Lower leg skin (tissue), 4 donors: ENCODE measurements around the gene ARHGEF10L. TPM values are rescaled to one million over a fixed set of nuclear protein-coding genes. Genes with fewer than 3 reads are reported as not detected.
"Not testable (repeated sequence)": the region's sequence is repeated elsewhere in the genome, so short reads cannot be mapped to it uniquely, and the experiment has no call there.

ENCODE experiments used
- DNase-seq, 2 donors: peaks; one replicate each; pipeline ENCODE4 v3.0.0-alpha.2; 2019; ENCODE audit warnings: low spot score in 2 of 2
- H3K4me3 ChIP-seq: fragments of 200-600 bp; sonication (generic); 2 replicates; pipeline ENCODE4 v1.5.1; 2017; ENCODE audit warnings: mild to moderate bottlenecking, low read depth; ENCODE audit not compliant: poor library complexity, severe bottlenecking
- POLR2A ChIP-seq, 2 donors: fragments of 450-650 bp; IDR thresholded peaks; one replicate each; pipeline ENCODE4 v1.6.1; 2016 to 2017; ENCODE audit warnings: antibody characterized with exemption in 2 of 2, mild to moderate bottlenecking in 1 of 2, moderate library complexity in 1 of 2
- WGBS, 2 donors: methylation state at CpG; one replicate each; pipeline ENCODE4 v1.1.5; 2018; 5-methylcytosine and 5-hydroxymethylcytosine counted together
- intact Hi-C: fragments of 100-400 bp; cut with DNase I; formaldehyde crosslinking; loops from one replicate; pipeline ENCODE4 v1.15.0; 2023; ENCODE audit warnings: low total_unique reads
- total RNA-seq, 4 donors: library from RNA; depleted of rRNA; stranded (reverse); fragments of >200 nt; gene quantifications; one replicate each; pipeline ENCODE4 v1.1.0, GENCODE V29; 2016
- TF ChIP-seq, protein P1 (sequence below), 3 donors: fragments of 450-650 bp; IDR thresholded peaks; one replicate each; pipeline ENCODE4 v1.5.1; 2016; ENCODE audit warnings: antibody characterized with exemption in 3 of 3, mild to moderate bottlenecking in 3 of 3, moderate library complexity in 2 of 3

The ARHGEF10L gene, protein sequence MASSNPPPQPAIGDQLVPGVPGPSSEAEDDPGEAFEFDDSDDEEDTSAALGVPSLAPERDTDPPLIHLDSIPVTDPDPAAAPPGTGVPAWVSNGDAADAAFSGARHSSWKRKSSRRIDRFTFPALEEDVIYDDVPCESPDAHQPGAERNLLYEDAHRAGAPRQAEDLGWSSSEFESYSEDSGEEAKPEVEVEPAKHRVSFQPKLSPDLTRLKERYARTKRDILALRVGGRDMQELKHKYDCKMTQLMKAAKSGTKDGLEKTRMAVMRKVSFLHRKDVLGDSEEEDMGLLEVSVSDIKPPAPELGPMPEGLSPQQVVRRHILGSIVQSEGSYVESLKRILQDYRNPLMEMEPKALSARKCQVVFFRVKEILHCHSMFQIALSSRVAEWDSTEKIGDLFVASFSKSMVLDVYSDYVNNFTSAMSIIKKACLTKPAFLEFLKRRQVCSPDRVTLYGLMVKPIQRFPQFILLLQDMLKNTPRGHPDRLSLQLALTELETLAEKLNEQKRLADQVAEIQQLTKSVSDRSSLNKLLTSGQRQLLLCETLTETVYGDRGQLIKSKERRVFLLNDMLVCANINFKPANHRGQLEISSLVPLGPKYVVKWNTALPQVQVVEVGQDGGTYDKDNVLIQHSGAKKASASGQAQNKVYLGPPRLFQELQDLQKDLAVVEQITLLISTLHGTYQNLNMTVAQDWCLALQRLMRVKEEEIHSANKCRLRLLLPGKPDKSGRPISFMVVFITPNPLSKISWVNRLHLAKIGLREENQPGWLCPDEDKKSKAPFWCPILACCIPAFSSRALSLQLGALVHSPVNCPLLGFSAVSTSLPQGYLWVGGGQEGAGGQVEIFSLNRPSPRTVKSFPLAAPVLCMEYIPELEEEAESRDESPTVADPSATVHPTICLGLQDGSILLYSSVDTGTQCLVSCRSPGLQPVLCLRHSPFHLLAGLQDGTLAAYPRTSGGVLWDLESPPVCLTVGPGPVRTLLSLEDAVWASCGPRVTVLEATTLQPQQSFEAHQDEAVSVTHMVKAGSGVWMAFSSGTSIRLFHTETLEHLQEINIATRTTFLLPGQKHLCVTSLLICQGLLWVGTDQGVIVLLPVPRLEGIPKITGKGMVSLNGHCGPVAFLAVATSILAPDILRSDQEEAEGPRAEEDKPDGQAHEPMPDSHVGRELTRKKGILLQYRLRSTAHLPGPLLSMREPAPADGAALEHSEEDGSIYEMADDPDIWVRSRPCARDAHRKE (N-terminal part only)
- total RNA-seq: 100 to 1,000 TPM in 3 of 4 donors, 10 to 100 TPM in 1; 95.1 to 125 (median 114) TPM

DNA sequence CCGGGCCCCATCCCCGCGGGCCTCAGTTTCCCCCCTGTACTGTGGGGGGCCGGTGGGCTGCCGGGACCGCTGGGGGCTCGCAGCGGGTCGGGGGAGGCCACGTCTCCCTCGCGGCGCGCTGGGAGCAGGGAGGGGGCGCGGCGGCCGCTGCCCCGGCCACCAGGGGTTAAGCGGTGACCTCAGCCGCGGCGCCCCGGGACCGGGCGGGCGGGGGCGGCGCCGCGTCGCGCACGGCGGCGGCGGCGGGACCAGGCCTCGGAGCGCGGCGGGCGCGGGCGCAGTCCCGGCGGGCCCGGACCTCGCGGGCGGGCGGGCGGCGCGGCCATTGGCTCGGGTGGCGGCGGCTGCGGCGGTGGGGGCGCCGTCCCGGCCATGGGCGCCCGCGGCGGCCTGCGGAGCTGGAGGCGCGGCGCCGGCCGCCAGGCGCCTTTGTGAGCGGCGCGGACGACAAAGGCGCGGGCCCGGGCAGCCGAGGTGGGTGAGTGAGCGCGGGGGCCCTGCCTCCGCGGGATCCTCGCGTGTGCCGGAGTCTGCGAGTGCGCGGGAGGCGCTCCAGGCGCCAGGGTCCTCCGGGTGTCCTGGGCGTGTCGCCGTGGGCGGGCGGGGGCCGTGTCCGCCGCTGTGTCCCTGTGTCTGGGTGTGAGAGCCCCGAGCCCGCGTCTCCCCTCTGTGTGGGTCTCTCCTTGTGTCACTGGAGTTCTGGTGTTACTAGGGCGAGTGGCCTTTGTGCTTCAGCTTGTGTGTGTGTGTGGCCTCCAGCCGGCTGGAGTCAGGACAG, at the start of gene ARHGEF10L:
ARHGEF10L (plus strand) TSS at position 222 of the 778 bp plus-strand sequence. CDS start 40,898 bp downstream, outside the sequence.
- peak in 1 of 2 donors; percentile 87 for DNase-seq
- 0 to 2% methylated on average over 3 to 28 of the region's 108 CpGs for WGBS, 2 donors
- intact Hi-C loops: no loop called here
- peak within 1 kb of the TSS; percentile 62 for H3K4me3 ChIP-seq
- TF ChIP-seq POLR2A (IDR thresholded peaks at IDR 0.05): no peak
- TF ChIP-seq, protein P1, sequence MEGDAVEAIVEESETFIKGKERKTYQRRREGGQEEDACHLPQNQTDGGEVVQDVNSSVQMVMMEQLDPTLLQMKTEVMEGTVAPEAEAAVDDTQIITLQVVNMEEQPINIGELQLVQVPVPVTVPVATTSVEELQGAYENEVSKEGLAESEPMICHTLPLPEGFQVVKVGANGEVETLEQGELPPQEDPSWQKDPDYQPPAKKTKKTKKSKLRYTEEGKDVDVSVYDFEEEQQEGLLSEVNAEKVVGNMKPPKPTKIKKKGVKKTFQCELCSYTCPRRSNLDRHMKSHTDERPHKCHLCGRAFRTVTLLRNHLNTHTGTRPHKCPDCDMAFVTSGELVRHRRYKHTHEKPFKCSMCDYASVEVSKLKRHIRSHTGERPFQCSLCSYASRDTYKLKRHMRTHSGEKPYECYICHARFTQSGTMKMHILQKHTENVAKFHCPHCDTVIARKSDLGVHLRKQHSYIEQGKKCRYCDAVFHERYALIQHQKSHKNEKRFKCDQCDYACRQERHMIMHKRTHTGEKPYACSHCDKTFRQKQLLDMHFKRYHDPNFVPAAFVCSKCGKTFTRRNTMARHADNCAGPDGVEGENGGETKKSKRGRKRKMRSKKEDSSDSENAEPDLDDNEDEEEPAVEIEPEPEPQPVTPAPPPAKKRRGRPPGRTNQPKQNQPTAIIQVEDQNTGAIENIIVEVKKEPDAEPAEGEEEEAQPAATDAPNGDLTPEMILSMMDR (IDR thresholded peaks at IDR 0.05): no peak

DNA sequence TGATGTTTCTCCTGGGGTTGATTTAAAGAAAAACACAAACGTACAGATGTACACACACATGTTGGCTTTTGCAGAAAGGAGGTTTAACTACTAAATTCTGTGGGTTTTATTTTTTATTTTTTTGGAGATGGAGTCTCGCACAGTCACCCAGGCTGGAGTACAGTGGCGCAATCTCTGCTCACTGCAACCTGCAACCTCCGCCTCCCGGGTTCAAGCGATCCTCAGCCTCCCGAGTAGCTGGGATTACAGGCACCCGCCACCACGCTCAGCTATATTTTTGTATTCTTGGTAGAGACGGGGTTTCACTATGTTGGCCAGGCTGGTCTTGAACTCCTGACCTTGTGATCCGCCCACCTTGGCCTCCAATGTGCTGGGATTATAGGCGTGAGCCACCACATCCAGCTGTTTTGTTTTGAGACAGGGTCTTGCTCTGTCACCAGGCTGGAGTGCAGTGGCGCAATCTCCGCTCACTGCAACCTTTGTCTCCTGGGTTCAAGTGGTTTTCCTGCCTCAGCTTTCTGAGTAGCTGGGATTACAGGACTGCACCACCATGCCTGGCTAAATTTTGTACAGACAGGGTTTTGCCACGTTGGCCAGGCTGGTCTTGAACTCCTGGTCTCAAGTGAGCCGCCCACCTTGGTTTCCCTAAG, 49.6 kb upstream of the ARHGEF10L start:
- H3K4me3 ChIP-seq, DNase-seq, intact Hi-C loops: not testable (repeated sequence)
- 91% methylated on average over 16 of the region's 16 CpGs for WGBS, 2 donors

DNA sequence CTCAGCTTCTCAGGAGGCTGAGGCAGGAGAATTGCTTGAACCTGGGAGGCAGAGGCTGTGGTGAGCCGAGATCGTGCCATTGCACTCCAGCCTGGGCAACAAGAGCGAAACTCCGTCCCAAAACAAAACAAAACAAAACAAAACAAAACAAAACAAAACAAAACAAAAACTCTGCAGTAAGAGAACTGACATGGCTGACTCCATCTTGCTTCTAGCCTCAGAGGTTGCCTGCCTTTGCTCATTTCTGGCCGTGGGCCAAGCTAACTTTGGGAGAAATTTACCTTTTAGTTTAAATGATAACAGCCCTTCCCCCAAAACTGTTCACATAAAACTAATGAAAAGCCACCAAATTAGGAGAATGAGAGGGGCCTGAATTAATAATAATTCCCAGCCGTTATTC, 48.8 kb upstream of the ARHGEF10L start:
- WGBS, 2 donors: 75 to 78% methylated on average over 6 of the region's 6 CpGs
- intact Hi-C loops, DNase-seq, H3K4me3 ChIP-seq: not testable (repeated sequence)

DNA sequence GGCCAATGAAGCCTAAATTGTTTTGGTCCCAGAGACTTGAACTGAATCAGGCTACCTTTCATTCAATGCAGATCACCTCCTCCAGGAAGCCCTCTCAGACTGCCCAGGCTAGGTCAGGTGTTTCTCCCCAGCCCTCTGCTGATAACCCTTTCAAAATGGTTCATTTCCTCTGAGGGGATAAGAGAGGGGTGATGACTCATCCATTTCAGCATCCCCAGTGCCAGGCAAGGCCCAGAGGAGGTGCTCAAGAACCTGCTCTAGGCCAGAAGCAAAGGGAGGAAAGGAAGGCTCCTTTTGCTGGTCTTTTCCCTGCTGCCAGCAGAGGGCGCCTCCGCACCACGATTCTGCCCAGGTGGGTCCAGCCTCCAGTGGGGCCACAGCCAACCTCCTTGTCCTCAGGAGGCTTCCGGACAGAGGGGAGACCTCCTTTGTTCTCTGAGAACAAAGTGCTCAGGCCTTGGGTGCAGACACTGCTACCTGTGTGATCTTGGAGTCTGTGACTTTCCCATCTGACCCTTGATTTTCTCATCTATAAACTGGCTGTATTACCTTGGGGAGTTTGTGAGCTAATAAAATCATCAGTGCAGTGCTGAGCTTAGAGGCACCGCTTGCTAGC, 45.3 kb upstream of the ARHGEF10L start:
- 20 to 36% methylated on average over 4 to 5 of the region's 5 CpGs for WGBS, 2 donors
- DNase-seq: peak in 1 of 2 donors; percentile 93
- no peak overlapping the region for H3K4me3 ChIP-seq
- no peak for TF ChIP-seq POLR2A (IDR thresholded peaks at IDR 0.05)
- TF ChIP-seq, protein P1 (IDR thresholded peaks at IDR 0.05): peak in 1 of 3 donors; percentile 77
- intact Hi-C loops: no loop called here

DNA sequence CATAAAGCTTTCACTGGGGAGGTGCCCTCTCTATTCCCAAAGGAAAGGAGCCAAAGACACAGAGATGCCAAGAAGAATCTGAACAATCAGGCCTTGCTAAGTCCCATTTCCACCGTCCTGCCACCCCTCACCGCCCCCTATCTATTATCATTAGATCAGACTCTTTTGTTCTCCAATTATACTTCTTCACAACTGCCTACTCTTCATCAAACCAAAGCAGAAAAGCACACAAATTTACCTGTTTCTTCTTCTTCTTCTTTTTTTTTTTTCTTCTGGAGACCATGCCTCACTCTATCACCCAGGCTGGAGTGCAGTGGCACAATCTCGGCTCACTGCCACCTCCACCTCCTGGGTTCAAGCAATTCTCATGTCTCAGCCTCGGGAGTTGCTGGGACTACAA, 43.1 kb upstream of the ARHGEF10L start:
- intact Hi-C loops: no loop called here

More for the DNA sequence above, 43.1 kb upstream of the ARHGEF10L start:
- WGBS, 2 donors: 77 to 82% methylated on average over 4 of the region's 4 CpGs
- no peak for DNase-seq
- H3K4me3 ChIP-seq: no peak overlapping the region
- no peak for TF ChIP-seq POLR2A (IDR thresholded peaks at IDR 0.05)
- TF ChIP-seq, protein P1 (IDR thresholded peaks at IDR 0.05): no peak
